NCI-H1694 treated with DMSO at 0.1 percent for 48 hours (cell line): ENCODE data around the gene MRPL47.

ENCODE experiments used
- DNase-seq: peaks from one replicate; lab custom pipeline; 2025; lab: John Stamatoyannopoulos, UW

MRPL47 gene

DNA sequence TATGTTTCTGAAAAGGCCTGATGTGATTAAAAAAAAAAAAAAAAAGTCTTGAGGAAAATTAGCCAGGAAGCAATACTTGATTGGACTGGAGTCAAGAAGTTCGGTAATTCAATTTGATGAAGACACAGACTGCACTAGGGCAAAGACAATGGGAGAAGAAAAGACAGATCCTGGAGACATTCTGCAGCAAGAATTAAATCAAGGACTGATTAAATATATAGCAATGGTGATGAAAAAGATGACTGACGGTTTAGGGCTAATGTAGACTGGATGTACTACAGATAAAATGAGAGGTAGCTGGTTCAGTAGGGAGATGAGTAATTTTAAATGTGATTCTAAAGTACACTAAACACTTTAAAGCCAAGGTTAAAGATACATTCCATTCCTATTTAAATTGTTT lies 13.8 kb downstream of the MRPL47 start:
- no peak for DNase-seq

- no peak for DNase-seq
These were observed 15.3 kb downstream of the MRPL47 start for GRCh38 chr3:179589143-179589542.

DNA sequence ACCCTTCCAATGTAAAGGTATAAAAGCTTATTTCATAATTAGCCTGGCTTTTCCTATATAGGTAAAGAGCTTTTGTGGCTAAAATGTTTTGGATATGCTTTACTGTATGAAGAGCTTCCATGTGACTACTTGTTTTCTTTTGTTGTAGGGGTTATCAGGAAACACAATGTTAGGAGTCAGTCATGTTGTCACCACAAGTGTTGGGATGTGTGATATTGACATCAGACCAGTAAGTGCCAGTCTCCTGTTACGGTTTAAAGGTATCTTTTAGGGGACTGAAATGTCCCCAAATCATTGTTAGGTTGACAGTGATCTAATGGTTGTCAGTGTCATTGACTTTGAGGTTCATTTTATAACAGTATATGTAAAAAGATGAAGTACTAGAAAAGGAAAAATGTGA lies 23.4 kb downstream of the MRPL47 start:
- no peak for DNase-seq

- no peak for DNase-seq
These were observed 38.9 kb downstream of the MRPL47 start for GRCh38 chr3:179565496-179565895.

DNA sequence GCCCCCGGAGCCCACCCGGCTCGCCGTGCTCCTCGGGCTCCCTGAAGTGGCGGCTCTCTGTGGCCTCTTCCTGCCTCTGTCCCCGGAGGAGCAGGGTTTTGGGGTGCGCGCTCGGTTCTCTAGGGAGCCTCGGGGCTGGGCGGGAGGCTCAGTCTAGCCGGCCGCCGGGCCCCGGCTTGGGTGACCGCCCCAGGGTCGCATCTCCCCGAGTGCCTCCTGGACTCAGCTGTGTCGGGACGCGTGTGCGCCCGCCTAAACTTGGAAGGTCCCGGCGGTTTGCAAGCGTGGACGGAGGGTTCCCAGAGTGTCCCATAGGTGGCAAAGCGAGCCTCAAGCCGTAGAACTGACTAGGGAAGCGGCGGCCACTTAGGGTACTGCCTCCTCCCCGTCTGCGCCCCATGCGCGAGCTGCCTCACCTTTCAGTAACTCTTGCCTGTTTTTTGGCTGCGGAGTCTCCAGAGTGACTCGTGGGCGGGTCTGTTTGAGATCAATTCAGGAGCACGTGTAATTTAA lies 41.1 kb downstream of the MRPL47 start:
- peak; percentile 29 for DNase-seq

DNA sequence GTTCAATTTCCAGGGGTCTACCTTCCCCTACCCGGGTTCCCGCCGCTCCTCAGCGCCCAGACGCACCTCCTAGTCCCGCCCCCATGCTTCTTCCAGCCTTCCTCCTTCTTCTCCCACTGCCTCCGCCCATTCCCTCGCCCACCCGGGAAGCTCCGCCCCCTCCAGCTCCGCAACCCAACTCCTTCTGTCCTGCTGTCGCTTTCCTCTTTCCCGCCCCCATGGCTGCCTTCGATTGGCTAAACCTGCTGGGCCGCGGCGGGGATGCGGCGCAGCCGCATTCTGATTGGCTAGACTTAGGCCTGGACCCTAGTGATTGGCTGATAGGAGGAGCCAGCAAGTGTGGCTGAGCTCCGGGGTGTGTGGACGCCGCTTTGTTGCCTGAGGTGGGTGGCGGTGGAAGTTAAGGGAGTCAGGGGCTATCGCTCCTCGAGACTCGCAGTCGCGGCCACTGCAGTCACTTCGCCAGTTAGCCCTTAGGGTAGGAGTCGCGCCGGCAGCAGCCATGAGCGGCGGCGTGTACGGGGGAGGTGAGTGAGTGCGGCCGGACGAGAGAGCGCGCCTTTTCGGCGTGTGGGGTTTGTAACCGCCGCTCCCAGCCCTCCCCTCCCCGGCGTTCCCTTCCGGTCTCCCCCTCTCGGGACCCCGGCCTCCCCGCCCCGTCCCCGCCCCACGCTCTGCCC lies 41.7 kb downstream of the MRPL47 start, which contains the start of gene ACTL6A:
TSS of gene ACTL6A (plus strand) at position 336 of the 680 bp plus-strand sequence. CDS start at position 503, 167 bp downstream.
- DNase-seq = peak; percentile 98

- no peak for DNase-seq
These were observed 43.6 kb downstream of the MRPL47 start for GRCh38 chr3:179560791-179561190.

GRCh38 chr3:179558742-179559364 lies 45.6 kb downstream of the MRPL47 start:
- DNase-seq = peak; percentile 68

- DNase-seq = no peak
These were observed 52.9 kb downstream of the MRPL47 start for GRCh38 chr3:179551349-179552105.

DNA sequence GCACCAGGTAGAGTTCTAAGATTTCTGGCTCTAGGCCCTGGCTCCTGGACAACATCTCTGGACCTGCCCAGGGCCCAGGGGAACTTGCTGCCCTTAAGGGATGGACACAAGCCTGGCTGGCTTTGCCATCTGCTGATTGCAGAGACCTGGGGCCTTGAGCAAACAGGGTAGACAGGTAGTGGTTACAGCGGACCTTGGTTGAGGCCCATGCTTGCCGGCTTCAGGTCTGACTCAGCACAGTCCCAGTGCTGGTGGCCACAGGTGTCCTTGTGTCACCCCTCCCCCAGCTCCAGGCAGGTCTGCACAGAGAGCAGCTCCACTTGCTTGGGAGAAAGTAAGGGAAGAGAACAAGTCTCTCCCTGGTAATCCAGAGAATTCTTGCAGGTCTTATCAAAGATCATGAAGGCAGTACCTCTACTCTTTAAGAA lies 57.6 kb downstream of the MRPL47 start:
- no peak for DNase-seq

DNA sequence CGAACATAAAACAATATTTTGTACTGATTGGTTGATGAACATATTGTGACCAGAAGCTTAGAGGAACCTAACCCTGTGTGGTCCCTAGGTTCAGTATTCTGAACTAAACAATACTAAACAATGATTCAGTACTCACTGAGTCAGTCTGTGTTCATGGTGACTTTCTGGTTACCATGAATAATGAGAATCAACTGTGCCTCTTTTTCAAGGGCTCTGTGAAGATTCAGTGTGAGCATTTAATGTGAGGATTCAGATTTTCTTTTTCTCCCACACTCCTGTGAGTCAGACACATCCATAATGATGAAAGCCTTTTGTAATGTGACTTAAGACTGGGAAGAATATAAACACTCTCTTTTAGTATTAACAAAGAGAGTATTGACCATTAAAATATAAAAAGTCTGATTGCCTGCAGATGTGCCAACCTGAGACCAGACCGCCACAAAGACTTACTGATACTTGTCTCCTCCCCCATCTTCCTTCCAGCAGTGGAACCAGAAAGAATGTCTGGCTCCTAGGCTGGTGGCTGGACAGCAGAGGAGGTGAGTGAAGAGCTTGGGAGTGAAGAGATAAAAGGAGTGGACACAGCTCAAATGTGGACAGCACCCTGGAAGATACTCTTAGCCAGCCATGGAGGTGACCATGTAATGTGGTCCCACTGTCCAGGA lies 59.3 kb downstream of the MRPL47 start:
- DNase-seq = no peak

GRCh38 chr3:179542375-179542774 lies 62.1 kb downstream of the MRPL47 start:
- DNase-seq = no peak

GRCh38 chr3:179541596-179541995 lies 62.8 kb downstream of the MRPL47 start:
- no peak for DNase-seq

GRCh38 chr3:179541094-179541493 lies 63.3 kb downstream of the MRPL47 start:
- DNase-seq = no peak
